ENCODE measurements around the gene POLR2M. TPM values are rescaled to one million over a fixed set of nuclear protein-coding genes. Genes with fewer than 3 reads are reported as not detected.
A peak's percentile ranks its signal among the peaks of the same experiment; 100 is the strongest.

POLR2M gene
- polyA plus RNA-seq, 3 donors from 2014 or later, result 33.3 to 58.1 (median 51.2) TPM

DNA sequence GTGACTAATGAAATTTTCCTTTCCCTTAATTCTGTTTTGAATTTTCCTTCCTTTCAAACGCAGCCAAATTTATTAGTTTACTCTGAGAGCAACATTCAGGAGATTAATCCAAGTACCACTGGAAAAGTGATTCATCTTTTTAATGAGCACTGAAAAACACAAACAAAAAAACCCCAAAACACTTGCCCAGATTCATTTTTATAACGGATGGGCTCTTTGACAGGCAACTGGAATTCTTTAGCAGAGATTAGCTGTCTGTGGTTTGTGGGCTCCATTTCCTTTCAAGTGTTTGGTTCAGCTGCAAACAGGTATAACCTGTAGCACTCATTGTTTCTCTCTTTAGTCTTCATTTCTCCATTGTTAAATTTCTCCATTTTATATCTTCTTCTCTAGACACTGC is 3.1 kb upstream of the POLR2M start:
- Mint-ChIP-seq H3K27me3 (ENCODE audit: low read depth in 3 of 3) (peaks cover 13 to 21% (median 14%) of the 10 kb centered on the region in 3 donors), H3K36me3 (peaks cover 0 to 3% (median 0%) of the 10 kb centered on the region in 3 donors), H3K9me3 (no peaks in the 10 kb centered on the region), H3K4me3 (no peak overlapping the region), H3K4me1 (peaks cover 22% of the 10 kb centered on the region in 2 donors), H3K27ac (peak overlapping the region in 1 of 6 donors; percentile 88)
- no peak for DNase-seq

- Mint-ChIP-seq H3K9me3 (no peaks in the 10 kb centered on the region), H3K27ac (peak overlapping the region in 5 of 6 donors; percentile 1 to 88 (median 57)), H3K4me1 (peaks cover 31 to 33% of the 10 kb centered on the region in 2 donors), H3K27me3 (ENCODE audit: low read depth in 3 of 3) (peaks cover 12 to 17% (median 13%) of the 10 kb centered on the region in 3 donors), H3K36me3 (peaks cover 0 to 3% (median 0%) of the 10 kb centered on the region in 3 donors), H3K4me3 (peak overlapping the region in 3 of 5 donors; percentile 3 to 61 (median 60))
- no peak for DNase-seq
Observed at GRCh38 chr15:57704441-57704840, 2.1 kb upstream of the POLR2M start.

- Mint-ChIP-seq H3K27ac (peak overlapping the region; percentile 88 to 97 (median 94)), H3K36me3 (peaks cover 2 to 6% (median 3%) of the 10 kb centered on the region in 3 donors), H3K27me3 (ENCODE audit: low read depth in 3 of 3) (peaks cover 8 to 17% (median 10%) of the 10 kb centered on the region in 3 donors), H3K9me3 (no peaks in the 10 kb centered on the region), H3K4me1 (peaks cover 39 to 47% of the 10 kb centered on the region in 2 donors), H3K4me3 (peak overlapping the region; percentile 86 to 96 (median 89))
- no peak for DNase-seq
Observed at GRCh38 chr15:57705746-57706404, 639 bp upstream of the POLR2M start.

GRCh38 chr15:57708047-57708446 is 1.5 kb downstream of the POLR2M start:
- Mint-ChIP-seq H3K27ac (peak overlapping the region; percentile 88 to 97 (median 94)), H3K4me1 (peaks cover 45 to 63% of the 10 kb centered on the region in 2 donors), H3K27me3 (ENCODE audit: low read depth in 3 of 3) (peaks cover 0 to 13% (median 6%) of the 10 kb centered on the region in 3 donors), H3K36me3 (peaks cover 10 to 25% (median 18%) of the 10 kb centered on the region in 3 donors), H3K9me3 (no peaks in the 10 kb centered on the region), H3K4me3 (peak overlapping the region; percentile 86 to 96 (median 89))
- no peak for DNase-seq

- Mint-ChIP-seq H3K4me3 (no peak overlapping the region), H3K27ac (no peak overlapping the region), H3K9me3 (no peaks in the 10 kb centered on the region), H3K36me3 (peaks cover 17 to 42% (median 18%) of the 10 kb centered on the region in 3 donors), H3K4me1 (peaks cover 5 to 18% of the 10 kb centered on the region in 2 donors), H3K27me3 (ENCODE audit: low read depth in 3 of 3) (peaks cover 0 to 2% (median 0%) of the 10 kb centered on the region in 3 donors)
- DNase-seq, result no peak
Observed at GRCh38 chr15:57718309-57718708, 11.8 kb downstream of the POLR2M start.

DNA sequence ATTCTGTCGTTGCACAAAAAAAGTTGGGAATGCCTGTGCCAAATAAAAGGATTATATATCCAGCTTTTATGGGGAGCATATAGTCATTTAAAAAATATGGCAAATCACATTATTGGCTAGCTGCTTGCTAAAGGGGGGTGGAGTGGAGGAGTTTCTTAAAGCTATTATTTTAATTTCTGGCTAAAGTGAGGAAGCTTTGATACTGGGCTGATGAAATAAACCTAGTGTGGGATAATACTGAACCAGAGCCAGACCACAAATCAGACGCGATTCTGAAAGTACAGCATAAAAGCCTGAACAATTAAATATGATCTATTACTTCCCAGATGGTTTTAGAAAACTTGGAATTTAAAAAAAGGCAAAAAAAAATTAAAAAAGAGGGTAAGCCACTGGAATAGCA is 14.4 kb downstream of the POLR2M start:
- Mint-ChIP-seq H3K27me3 (ENCODE audit: low read depth in 3 of 3) (no peaks in the 10 kb centered on the region), H3K36me3 (peaks cover 11 to 37% (median 24%) of the 10 kb centered on the region in 3 donors), H3K4me1 (peaks cover 0 to 6% of the 10 kb centered on the region in 2 donors), H3K9me3 (no peaks in the 10 kb centered on the region), H3K4me3 (no peak overlapping the region), H3K27ac (no peak overlapping the region)
- DNase-seq, result no peak

- Mint-ChIP-seq H3K27ac (no peak overlapping the region), H3K9me3 (peaks cover 0 to 1% (median 0%) of the 10 kb centered on the region in 6 donors), H3K4me3 (no peak overlapping the region), H3K36me3 (peaks cover 7 to 31% (median 16%) of the 10 kb centered on the region in 3 donors), H3K27me3 (ENCODE audit: low read depth in 3 of 3) (peaks cover 0 to 1% (median 0%) of the 10 kb centered on the region in 3 donors), H3K4me1 (no peaks in the 10 kb centered on the region)
- no peak for DNase-seq
Observed at GRCh38 chr15:57726411-57726810, 19.9 kb downstream of the POLR2M start.

- peaks cover 0 to 1% (median 0%) of the 10 kb centered on the region in 3 donors for H3K27me3 Mint-ChIP-seq (ENCODE audit: low read depth in 3 of 3)
- H3K36me3 Mint-ChIP-seq, result peaks cover 7 to 31% (median 16%) of the 10 kb centered on the region in 3 donors
- no peak overlapping the region for H3K4me3 Mint-ChIP-seq
Observed at GRCh38 chr15:57727031-57727430, 20.5 kb downstream of the POLR2M start.

DNA sequence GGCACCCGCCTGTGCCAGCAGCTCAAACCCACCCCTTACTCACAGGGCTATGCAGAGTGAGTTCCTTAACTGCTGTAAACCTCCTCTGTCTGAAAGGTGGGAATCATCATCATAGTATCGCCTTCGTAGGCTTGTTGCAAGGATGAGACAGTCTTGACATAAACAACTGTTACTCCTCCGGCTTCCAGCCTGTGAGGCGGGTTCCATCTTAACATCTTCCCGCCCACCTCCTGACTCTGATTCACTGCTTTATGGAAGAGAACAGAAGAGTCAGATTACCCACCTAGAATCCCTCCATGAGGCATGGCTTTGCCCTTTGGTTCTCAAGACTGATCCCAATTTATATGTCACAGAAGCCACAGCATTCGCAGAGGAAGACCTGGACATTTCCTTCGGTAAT is 21.9 kb downstream of the POLR2M start:
- no peak overlapping the region for H3K4me3 Mint-ChIP-seq
- H3K27ac Mint-ChIP-seq, result no peak overlapping the region
- peaks cover 0 to 1% (median 0%) of the 10 kb centered on the region in 3 donors for H3K27me3 Mint-ChIP-seq (ENCODE audit: low read depth in 3 of 3)
- DNase-seq, result no peak
- peaks cover 7 to 28% (median 10%) of the 10 kb centered on the region in 3 donors for H3K36me3 Mint-ChIP-seq
- peaks cover 0 to 8% of the 10 kb centered on the region in 2 donors for H3K4me1 Mint-ChIP-seq
- H3K9me3 Mint-ChIP-seq, result peaks cover 0 to 1% (median 0%) of the 10 kb centered on the region in 6 donors

More at GRCh38 chr15:57727031-57727430, 20.5 kb downstream of the POLR2M start:
- Mint-ChIP-seq H3K9me3 (peaks cover 0 to 1% (median 0%) of the 10 kb centered on the region in 6 donors), H3K27ac (no peak overlapping the region), H3K4me1 (no peaks in the 10 kb centered on the region)
- no peak for DNase-seq

GRCh38 chr15:57730876-57731275 is 24.4 kb downstream of the POLR2M start:
- peaks cover 0 to 3% (median 0%) of the 10 kb centered on the region in 3 donors for H3K27me3 Mint-ChIP-seq (ENCODE audit: low read depth in 3 of 3)
- peaks cover 7 to 19% (median 10%) of the 10 kb centered on the region in 3 donors for H3K36me3 Mint-ChIP-seq
- peaks cover 0 to 8% of the 10 kb centered on the region in 2 donors for H3K4me1 Mint-ChIP-seq
- no peak overlapping the region for H3K27ac Mint-ChIP-seq
- no peak for DNase-seq
- peaks cover 0 to 1% (median 0%) of the 10 kb centered on the region in 6 donors for H3K9me3 Mint-ChIP-seq
- no peak overlapping the region for H3K4me3 Mint-ChIP-seq

DNA sequence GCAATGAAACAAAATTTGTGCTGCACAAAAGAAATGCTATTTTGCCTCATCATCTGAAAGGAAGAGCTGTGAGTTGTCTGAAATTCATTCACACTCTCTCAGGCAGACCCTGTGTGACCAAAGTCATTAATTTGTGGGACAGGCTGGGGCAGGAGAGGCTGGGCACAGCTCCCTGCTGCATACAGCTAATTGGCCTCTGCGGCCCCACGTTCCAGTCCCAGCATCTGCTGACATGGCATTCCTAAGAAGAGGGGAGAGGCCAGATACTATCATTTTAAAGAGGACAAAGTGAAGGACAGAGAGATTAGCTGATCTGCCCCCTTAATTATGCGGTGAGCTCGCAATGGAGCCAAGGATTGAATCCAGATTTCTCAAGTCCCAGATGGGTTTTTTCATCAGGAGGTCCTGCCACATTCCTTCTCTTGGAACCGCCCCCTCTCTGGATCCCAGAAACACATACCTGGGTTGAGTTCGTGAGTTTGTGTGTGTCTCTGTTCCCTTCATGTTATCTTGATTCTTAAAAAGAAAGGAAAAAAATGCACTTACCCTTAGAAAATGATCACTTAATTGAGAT is 25.1 kb downstream of the POLR2M start:
- Mint-ChIP-seq H3K9me3 (peaks cover 0 to 1% (median 0%) of the 10 kb centered on the region in 6 donors), H3K4me3 (no peak overlapping the region), H3K36me3 (peaks cover 7 to 14% (median 10%) of the 10 kb centered on the region in 3 donors), H3K4me1 (peaks cover 0 to 8% of the 10 kb centered on the region in 2 donors), H3K27ac (no peak overlapping the region), H3K27me3 (ENCODE audit: low read depth in 3 of 3) (peaks cover 0 to 3% (median 0%) of the 10 kb centered on the region in 3 donors)
- no peak for DNase-seq

DNA sequence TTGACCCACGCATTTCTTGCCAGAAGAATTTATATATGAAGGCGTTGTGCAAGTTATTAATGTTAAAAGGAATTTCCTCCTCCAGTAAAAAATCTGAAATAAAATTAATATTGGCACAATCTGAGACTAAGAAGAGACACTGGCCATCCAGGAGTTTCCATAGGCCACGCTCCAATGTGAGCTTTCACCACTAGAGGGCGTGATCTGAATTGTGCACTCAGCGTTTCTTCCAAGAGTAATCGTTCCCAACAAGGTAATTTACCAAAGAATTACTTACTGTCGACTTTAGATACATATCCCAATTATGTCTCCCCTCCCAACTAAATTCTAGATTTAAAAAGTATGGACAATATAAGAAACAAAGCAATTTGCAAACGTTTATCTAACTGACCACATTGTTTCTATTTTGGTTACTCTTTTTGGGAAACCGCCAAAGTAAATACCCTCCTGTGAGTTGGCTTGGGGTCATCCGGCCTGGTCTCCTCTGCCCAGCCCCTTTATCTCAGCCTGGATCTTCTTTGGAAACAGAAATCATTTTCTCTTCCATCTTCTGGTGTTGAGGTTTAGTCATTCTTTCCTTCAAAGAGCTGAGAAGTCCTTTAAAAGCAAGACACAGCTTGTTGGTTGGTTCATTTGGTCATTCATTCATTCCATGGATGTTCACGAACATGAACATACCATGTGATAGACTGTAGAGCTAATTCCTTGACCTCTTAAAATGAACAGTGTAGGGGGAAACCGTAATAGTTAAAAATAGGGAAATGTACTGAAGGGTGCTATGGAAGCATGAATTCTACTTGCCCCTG is 26.2 kb downstream of the POLR2M start:
- peak overlapping the region in 1 of 5 donors; percentile 27 for H3K4me3 Mint-ChIP-seq
- H3K27ac Mint-ChIP-seq, result peak overlapping the region in 1 of 6 donors; percentile 5
- H3K4me1 Mint-ChIP-seq, result peaks cover 0 to 8% of the 10 kb centered on the region in 2 donors
- peak; percentile 15 to 28 (median 21) for DNase-seq
- peaks cover 8 to 17% (median 14%) of the 10 kb centered on the region in 3 donors for H3K36me3 Mint-ChIP-seq
- peaks cover 0 to 1% (median 0%) of the 10 kb centered on the region in 6 donors for H3K9me3 Mint-ChIP-seq
- peaks cover 0 to 3% (median 0%) of the 10 kb centered on the region in 3 donors for H3K27me3 Mint-ChIP-seq (ENCODE audit: low read depth in 3 of 3)

DNA sequence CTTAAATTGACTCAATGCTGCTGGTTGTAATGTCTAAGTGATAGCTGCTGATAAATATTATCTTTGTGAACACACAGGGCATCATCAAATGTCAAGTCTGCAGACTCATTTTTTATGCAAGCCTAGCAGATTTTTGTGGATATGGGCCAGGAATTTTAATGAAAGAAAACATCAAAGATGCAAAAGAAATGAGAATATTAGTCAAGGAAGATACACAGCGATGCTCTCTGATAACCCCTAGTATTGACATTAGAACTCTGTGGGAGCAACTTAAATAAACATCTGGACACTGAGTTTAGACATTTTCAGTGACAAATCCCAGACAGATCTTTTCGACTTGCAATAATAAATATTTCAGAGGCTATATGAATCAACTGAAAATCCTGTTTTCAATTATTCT is 28.3 kb downstream of the POLR2M start:
- Mint-ChIP-seq H3K9me3 (peaks cover 0 to 1% (median 0%) of the 10 kb centered on the region in 6 donors), H3K4me1 (peaks cover 0 to 8% of the 10 kb centered on the region in 2 donors), H3K27ac (no peak overlapping the region), H3K36me3 (peaks cover 4 to 17% (median 11%) of the 10 kb centered on the region in 3 donors), H3K4me3 (no peak overlapping the region), H3K27me3 (ENCODE audit: low read depth in 3 of 3) (peaks cover 0 to 3% (median 0%) of the 10 kb centered on the region in 3 donors)
- no peak for DNase-seq
